HL-60 (cell line): ENCODE data around the gene CCDC169.
A peak's percentile ranks its signal among the peaks of the same experiment; 100 is the strongest.
"Not testable (repeated sequence)": the region's sequence is repeated elsewhere in the genome, so short reads cannot be mapped to it uniquely, and the experiment has no call there.

ENCODE experiments used
- DNase-seq, 2 experiments: peaks; one replicate each; pipeline ENCODE4 v3.0.0-alpha.2; 2010 to 2020; ENCODE audit warnings: low read depth in 1 of 2, low spot score in 1 of 2
- H3K27ac ChIP-seq: fragments of 250-450 bp; sonication (Bioruptor Pico); replicated peaks from 2 replicates; pipeline ENCODE4 v1.5.1; 2020; ENCODE audit warnings: mild to moderate bottlenecking, moderate library complexity
- H3K27me3 ChIP-seq: fragments of 250-450 bp; sonication (Bioruptor Pico); 2 replicates; pipeline ENCODE4 v1.5.1; 2021; ENCODE audit warnings: mild to moderate bottlenecking, moderate library complexity; ENCODE audit not compliant: insufficient read depth, poor library complexity, severe bottlenecking
- H3K4me3 ChIP-seq: replicated peaks from 2 replicates; pipeline ENCODE4 v1.5.1; 2011; ENCODE audit warnings: mild to moderate bottlenecking, control low read depth, low read length; ENCODE audit not compliant: insufficient read depth
- CTCF ChIP-seq: IDR thresholded peaks from one replicate; pipeline ENCODE4 v1.5.1; 2011; ENCODE audit warnings: low read length, control low read depth, inconsistent platforms; ENCODE audit not compliant: insufficient read depth
- GABPA ChIP-seq: IDR thresholded peaks from 2 replicates; pipeline ENCODE4 v1.6.1; 2012; ENCODE audit warnings: low read depth
- POLR2AphosphoS5 ChIP-seq: IDR thresholded peaks from 2 replicates; pipeline ENCODE4 v1.6.1; 2012; ENCODE audit warnings: low read depth
- REST ChIP-seq: IDR thresholded peaks from 2 replicates; pipeline ENCODE4 v1.6.1; 2012; ENCODE audit warnings: low read depth; ENCODE audit not compliant: insufficient replicate concordance
- SPI1 ChIP-seq: IDR thresholded peaks from 2 replicates; pipeline ENCODE4 v1.6.1; 2012; ENCODE audit warnings: low read depth, mild to moderate bottlenecking, borderline replicate concordance

Gene CCDC169

DNA sequence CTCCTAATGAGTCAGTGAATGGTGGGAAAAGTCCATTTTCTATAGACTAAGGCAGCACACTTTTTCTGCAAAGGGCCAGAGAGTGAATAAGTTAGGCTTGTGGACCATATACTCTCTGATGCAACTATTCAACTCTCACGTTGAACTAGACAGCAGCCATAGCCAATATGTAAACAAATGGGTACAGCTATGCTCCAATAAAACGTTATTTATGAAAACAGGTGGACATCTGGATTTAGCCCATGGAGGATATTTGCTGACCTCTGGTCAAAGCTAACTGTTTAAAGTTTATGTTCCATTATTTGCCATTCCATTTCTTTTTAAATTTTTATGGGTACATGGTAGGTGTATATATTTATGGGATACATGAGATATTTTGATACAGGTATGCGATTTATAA lies 4.7 kb upstream of the CCDC169 start:
- H3K27ac ChIP-seq: no peak overlapping the region
- no peak for TF ChIP-seq GABPA
- TF ChIP-seq POLR2AphosphoS5: no peak
- no peak for TF ChIP-seq CTCF
- TF ChIP-seq REST: no peak
- no peak for TF ChIP-seq SPI1
- no peak for DNase-seq
- no peaks in the 10 kb centered on the region for H3K27me3 ChIP-seq
- H3K4me3 ChIP-seq: no peak overlapping the region

DNA sequence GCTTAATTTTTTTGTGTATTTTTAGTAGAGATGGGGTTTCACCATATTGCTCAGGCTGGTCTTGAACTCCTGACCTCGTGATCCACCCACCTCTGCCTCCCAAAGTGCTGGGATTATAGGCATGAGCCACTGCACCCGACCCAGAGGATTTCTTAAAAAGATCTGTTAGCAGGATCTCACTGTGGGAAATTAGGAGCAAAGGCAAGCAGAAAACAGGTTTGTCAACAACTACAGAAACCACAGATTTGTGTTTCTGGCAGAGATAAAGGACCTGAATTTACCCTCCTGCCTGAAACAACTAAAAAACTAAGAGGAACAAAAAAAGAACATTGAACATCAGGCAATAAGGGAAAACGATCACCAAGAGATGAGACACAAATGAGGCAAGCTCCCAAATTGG lies 1.9 kb upstream of the CCDC169 start:
- H3K4me3 ChIP-seq, DNase-seq, H3K27me3 ChIP-seq, H3K27ac ChIP-seq: not testable (repeated sequence)

DNA sequence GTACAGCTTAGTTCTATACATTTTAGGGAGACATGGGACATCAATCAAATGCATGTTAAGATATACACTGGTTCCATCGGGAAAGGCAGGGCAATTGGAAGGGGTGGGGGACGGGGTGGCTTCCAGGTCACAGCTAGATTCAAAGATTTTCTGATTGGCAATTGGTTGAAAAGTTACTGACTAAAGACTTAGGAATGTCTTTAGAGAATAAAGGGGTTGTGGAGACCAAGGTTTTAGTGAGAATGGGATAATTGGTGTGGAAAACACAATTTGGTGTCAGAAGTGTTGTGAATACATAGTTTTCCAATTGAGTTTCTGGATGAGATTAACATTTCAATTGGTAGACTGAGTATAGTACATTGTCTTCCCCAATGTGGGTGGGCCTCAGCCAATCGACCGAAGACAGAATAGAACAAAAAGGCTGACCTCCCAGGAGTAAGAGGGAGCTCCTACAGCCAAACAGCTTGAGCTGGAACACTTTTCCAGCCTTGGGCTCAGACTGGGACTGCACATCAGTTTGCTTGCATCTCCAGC lies 988 bp upstream of the CCDC169 start:
- no peak for DNase-seq
- peak overlapping the region; percentile 80 for H3K4me3 ChIP-seq
- no peaks in the 10 kb centered on the region for H3K27me3 ChIP-seq
- no peak for TF ChIP-seq SPI1
- TF ChIP-seq POLR2AphosphoS5: no peak
- no peak for TF ChIP-seq GABPA
- H3K27ac ChIP-seq: no peak overlapping the region

GRCh38 chr13:36294096-36294495 lies 3.5 kb downstream of the CCDC169 start:
- no peaks in the 10 kb centered on the region for H3K27me3 ChIP-seq
- no peak for DNase-seq
- TF ChIP-seq CTCF: no peak
- no peak for TF ChIP-seq POLR2AphosphoS5

DNA sequence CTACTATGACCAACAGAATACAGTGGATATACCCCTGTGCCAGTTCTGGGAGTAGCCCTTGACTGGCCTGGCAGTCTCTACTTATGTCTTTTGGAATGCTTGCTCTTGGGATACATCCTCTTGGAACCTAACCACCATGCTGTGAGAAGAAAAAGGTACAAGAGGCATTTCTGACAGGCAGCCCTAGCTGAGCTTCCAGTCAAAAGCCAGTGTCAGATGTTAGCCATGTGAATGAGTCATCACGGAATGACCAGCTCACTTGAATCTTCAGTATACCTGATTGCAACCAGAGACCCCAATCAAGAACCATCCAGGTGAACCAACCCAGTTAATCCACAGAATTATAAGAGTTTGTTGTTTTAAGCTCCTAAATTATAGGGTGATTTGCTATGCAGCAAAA lies 4.1 kb downstream of the CCDC169 start:
- Histone ChIP-seq H3K27ac (no peak overlapping the region), H3K4me3 (no peak overlapping the region), H3K27me3 (no peaks in the 10 kb centered on the region)
- DNase-seq: no peak
- TF ChIP-seq CTCF (no peak), REST (no peak), POLR2AphosphoS5 (no peak), GABPA (no peak), SPI1 (no peak)

More at GRCh38 chr13:36294096-36294495, 3.5 kb downstream of the CCDC169 start:
- H3K4me3 ChIP-seq: no peak overlapping the region
- no peak overlapping the region for H3K27ac ChIP-seq
